GM21528 (cell line): ENCODE data around the gene STIM1.
"Not testable (repeated sequence)": the region's sequence is repeated elsewhere in the genome, so short reads cannot be mapped to it uniquely, and the experiment has no call there.

Source experiments
- ATAC-seq: cut with Tn5 transposase; IDR thresholded peaks from one replicate; pipeline ENCODE4 v1.9.1; 2021; ENCODE audit warnings: mild to moderate bottlenecking, moderate library complexity; ENCODE audit not compliant: unreplicated experiment, low FRiP score

The STIM1 gene

GRCh38 chr11:3969200-3969599 lies 113.7 kb downstream of the STIM1 start:
- ATAC-seq = no peak

- ATAC-seq = no peak
Observed at GRCh38 chr11:3969613-3970012, 114.1 kb downstream of the STIM1 start.

GRCh38 chr11:3970108-3970507 lies 114.6 kb downstream of the STIM1 start:
- no peak for ATAC-seq

GRCh38 chr11:3971756-3972404 lies 116.4 kb downstream of the STIM1 start:
- ATAC-seq = no peak

- no peak for ATAC-seq
Observed at GRCh38 chr11:3972431-3972830, 117.0 kb downstream of the STIM1 start.

GRCh38 chr11:3977078-3977477 lies 121.6 kb downstream of the STIM1 start:
- no peak for ATAC-seq

GRCh38 chr11:3981084-3981633 lies 125.7 kb downstream of the STIM1 start:
- no peak for ATAC-seq

GRCh38 chr11:3982431-3982830 lies 127.0 kb downstream of the STIM1 start:
- no peak for ATAC-seq

- no peak for ATAC-seq
Observed at GRCh38 chr11:3983101-3983500, 127.6 kb downstream of the STIM1 start.

GRCh38 chr11:3984896-3985295 lies 129.4 kb downstream of the STIM1 start:
- no peak for ATAC-seq

GRCh38 chr11:3985631-3986030 lies 130.2 kb downstream of the STIM1 start:
- ATAC-seq = no peak

GRCh38 chr11:3986301-3986700 lies 130.8 kb downstream of the STIM1 start:
- no peak for ATAC-seq

- ATAC-seq = no peak
Observed at GRCh38 chr11:3989276-3989920, 133.9 kb downstream of the STIM1 start.

GRCh38 chr11:3989921-3990290 lies 134.4 kb downstream of the STIM1 start:
- no peak for ATAC-seq

- ATAC-seq = no peak
Observed at GRCh38 chr11:3990406-3990805, 134.9 kb downstream of the STIM1 start.

- no peak for ATAC-seq
Observed at GRCh38 chr11:3992964-3993363, 137.5 kb downstream of the STIM1 start.

GRCh38 chr11:3994030-3994640 lies 138.7 kb downstream of the STIM1 start:
- ATAC-seq = no peak

- ATAC-seq = no peak
Observed at GRCh38 chr11:3995307-3995706, 139.8 kb downstream of the STIM1 start.

- no peak for ATAC-seq
Observed at GRCh38 chr11:3995949-3996554, 140.6 kb downstream of the STIM1 start.

- no peak for ATAC-seq
Observed at GRCh38 chr11:3996651-3997050, 141.2 kb downstream of the STIM1 start.

GRCh38 chr11:4004753-4005152 lies 149.3 kb downstream of the STIM1 start:
- not testable (repeated sequence) for ATAC-seq
